Measurements from ENCODE around the gene ARAP3.
A peak's percentile ranks its signal among the peaks of the same experiment; 100 is the strongest.

The ARAP3 gene

DNA sequence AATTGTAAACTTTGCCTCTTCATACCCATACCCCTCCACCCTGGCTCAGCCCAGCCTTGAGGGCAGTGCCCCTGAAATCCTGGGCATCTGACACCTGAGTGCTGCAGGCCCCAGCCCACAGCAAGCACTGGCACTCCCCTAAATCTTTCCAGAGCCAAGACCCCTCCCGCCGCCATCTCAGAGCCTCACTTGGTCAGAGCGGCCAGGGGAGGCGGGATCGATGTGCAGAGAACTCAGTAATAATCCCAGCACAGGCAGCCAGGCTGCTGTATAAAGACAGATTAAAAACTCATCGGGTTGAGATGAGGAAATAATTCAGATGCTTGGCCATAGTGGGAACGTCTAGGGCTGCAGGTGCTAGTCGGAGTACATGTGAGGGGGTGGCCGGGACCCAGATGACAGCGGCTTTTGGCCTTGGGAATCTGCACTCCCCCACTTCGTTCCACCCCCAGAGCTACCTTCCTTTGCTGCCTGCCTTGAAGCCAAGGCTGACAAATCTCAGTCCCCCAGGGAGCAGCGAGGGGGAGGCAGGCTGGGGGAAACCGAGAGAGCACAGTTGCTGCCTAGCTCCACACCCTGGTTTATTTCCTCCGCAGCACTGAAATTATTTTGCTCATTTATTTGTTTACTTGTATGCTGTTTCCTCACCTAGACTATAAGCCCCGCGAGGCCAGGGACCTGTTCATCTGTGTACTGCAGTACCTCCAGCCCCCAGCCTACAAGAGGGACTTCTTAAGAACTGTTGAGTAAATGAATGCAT is 19.5 kb upstream of the ARAP3 start:
- no peak for DNase-seq

- no peak for DNase-seq
Measured at GRCh38 chr5:141697586-141697985, 15.6 kb upstream of the ARAP3 start.

- DNase-seq = no peak
Measured at GRCh38 chr5:141696431-141696830, 14.4 kb upstream of the ARAP3 start.

GRCh38 chr5:141695627-141696215 is 13.7 kb upstream of the ARAP3 start:
- no peak for DNase-seq

GRCh38 chr5:141694479-141694878 is 12.4 kb upstream of the ARAP3 start:
- no peak for DNase-seq

- DNase-seq = peak; percentile 66
Measured at GRCh38 chr5:141692919-141693725, 11.1 kb upstream of the ARAP3 start.

DNA sequence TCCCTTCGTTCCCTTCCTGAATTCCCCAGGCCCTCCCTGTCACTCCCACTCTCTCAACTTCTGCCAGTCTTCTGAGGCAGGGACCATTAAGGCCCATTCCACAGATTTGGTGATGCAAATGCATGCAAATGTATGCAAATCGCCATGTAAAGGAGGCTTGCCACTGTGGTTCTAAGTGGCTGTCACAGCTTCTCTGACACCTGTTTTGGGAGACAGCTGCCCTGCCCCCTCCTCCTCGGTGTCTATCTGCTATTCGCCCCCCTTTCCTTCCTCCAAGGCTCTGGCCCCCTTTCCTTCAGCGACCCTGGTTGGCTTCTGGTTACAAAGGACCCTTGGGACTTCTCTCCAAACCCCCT is 10.5 kb upstream of the ARAP3 start:
- DNase-seq = no peak

DNA sequence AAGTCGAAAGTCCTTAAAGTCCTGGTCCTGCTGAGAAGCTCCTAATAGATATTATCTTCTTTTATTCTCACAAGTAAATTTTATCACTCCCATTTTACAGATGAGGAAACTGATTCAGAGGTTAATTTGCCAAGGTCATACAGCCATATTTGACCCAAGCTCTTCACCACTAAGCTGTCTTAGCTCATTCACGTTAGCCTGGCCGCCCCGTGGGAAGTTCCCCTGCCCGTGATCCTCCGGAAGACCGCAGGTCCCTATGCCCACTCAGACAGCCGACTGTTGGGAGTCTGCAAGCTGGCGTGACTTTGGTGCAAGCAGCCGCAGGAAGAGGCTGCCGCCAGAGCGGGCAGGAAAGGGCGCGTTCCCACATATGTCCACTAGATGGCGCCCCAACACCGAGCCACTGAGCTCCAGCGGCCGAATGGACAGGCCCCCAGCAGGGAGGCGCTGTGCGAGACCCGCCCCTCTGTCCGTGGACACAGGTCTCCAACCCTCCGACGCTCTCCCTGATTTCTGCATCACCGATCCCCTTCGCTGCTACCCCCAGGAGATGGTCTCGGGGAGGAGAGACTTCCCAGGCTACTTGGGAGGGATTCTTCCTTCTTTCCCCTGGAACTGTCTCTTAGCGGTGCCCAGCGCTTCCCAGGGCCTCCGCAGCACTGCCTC is 10.0 kb upstream of the ARAP3 start:
- peak; percentile 85 for DNase-seq

GRCh38 chr5:141691286-141691866 is 9.3 kb upstream of the ARAP3 start:
- DNase-seq = no peak

GRCh38 chr5:141686648-141687416 is 4.8 kb upstream of the ARAP3 start:
- DNase-seq = no peak

- DNase-seq = no peak
Measured at GRCh38 chr5:141685591-141685990, 3.6 kb upstream of the ARAP3 start.

- no peak for DNase-seq
Measured at GRCh38 chr5:141683596-141684141, 1.6 kb upstream of the ARAP3 start.

- DNase-seq = no peak
Measured at GRCh38 chr5:141681295-141681694, 735 bp downstream of the ARAP3 start.

DNA sequence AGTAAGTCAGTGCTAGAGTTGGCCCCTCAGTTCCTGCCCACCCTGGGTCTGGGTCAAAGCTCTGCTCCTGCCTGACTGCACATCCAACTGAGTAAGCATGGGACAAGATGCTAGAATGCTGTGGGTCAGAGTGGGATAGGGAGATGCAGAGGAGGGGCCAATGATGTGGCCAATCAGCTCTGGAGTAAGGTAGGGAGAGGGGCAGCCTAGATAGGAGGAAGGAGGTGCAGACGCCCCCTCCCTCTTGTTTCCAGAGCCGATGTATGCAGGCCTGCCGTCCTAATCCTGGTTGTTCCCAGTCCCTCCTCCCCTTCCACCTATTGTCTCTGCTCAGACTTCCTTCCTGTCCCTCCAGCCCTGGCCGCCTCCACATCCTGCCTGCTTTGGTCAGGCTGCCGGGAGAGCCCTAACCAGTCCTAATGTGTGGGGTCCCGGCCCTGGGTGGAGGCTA is 1.3 kb downstream of the ARAP3 start:
- no peak for DNase-seq

- DNase-seq = no peak
Measured at GRCh38 chr5:141680178-141680577, 1.9 kb downstream of the ARAP3 start.

DNA sequence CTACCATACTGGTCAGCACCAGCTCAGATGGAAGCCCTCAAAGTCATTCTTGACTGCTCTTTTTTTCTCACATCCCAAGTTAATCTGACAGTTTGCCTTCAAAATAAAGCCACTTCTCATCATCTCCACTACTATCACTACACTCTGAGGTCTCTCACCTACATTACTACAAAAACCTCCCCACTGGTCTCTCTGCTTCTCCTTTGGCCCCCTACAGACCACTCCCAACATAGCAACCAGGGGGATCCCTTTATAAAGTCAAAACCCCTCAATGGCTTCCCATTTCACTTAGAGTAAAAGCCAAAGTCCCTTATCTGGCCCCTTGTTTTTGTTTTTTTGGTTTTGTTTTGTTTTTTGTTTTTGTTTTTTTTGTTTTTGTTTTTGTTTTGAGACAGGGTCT is 4.6 kb downstream of the ARAP3 start:
- DNase-seq = no peak

DNA sequence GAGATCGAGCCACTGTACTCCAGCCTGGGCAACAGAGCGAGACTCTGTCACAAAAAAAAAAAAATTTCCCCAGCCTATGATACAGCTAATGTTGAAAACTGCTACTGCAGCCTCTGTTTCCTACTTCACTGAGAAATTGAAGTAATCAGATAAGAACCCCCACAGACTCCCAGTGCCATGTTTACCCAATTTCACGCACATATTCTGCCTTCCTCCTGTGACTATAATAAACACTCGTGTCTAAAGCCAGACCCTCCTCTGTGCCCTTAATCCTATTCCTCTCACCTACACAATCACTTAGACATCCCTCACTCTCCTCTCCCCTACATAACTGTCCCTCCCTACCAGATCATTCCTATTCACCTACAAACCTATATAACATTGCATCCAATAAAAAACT is 6.4 kb downstream of the ARAP3 start:
- no peak for DNase-seq

DNA sequence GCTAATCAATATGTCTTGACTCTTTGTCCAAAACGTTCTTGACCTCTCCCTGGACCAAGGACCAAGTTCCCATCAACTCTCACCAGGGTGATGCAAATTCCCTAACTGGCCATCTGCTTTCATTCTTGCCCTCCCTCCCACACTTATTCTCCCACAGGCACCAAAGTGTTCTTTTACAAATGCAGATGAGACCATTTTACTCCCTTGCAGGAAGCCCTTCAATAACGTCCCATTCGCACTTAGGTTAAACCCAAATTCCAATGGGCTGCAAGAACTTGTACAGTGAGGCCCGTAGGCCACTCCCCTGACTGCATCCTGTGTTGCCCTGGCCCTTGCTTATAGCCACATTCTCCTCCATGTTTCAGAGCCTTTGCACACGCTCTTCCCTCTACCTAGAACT is 7.3 kb downstream of the ARAP3 start:
- DNase-seq = no peak

GRCh38 chr5:141672841-141673813 is 8.9 kb downstream of the ARAP3 start:
- DNase-seq = no peak

DNA sequence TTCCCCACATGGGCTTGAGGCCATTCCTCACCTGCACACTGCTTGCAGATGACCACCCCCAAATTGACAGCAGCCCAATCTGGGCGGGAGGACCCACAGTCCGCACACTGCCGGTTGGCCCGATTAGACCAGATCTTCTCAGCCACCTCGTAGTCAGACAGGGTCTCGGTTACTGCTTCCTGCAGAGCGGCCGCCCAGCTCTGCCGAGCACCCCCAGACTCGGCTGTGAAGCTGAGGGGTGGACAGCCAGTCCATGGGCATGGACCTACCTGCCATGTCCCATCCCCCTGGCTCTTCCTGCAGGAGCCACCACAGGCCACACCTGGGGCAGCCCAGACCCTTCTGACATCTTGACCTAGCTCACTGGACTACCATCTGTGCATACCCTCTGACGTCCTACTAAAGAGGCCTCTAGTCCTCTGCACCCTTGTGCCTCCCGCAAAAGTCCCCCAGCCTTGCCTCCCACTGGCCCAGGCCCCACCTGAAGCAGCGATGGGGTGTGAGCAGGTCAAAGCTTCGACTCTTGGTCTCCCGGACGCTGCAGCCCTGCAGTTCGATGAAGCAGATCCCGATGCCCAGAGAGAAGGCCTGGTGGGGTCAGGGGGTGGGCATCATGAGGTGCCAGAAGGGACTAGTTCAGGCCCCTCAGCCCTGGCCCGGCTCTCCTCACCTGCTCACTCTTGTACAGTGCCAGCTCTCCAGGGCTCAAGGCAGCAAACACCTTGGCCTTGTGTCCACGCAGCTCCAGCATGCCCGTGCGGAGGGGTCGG is 9.8 kb downstream of the ARAP3 start:
- DNase-seq = no peak

All from activated T-cell treated with anti-CD3 and anti-CD28 coated beads for 4 hours (primary cell).